KG1 (cell line): Measurements from ENCODE around the gene FAM72A.
"Not testable (repeated sequence)": the region's sequence is repeated elsewhere in the genome, so short reads cannot be mapped to it uniquely, and the experiment has no call there.

Source experiments
- DNase-seq: peaks from one replicate; lab custom pipeline; 2025; lab: John Stamatoyannopoulos, UW

Gene FAM72A

DNA sequence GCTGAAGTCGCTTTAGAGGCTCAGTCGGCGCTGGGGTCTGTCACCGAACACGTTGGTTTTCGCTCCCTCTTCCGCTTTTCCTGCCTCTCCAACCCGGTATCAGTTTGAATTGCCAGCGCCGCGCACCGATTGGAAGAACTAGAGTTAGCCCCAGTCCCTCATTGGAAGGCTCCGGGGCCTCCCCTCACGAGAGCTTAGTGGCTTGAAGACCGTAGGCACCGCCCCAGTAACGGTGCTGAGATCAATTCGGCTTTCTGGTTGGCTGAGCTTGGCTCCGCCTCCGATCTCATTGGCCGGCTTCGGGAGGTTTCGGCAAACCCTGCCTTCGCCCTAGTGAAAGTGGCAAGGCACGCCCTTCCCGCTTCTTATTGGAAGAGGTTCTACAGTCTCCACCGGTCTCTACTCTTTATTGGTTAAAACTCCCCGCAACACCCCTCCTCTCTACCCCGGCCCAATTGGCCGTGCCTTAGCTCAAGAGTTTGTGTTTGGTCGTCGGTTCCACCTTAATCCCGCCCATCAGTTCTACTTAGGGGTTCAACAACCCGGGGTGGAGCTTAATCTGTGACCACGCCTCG, at the start of gene FAM72A:
TSS of gene FAM72A (minus strand) at position 51 of the 575 bp plus-strand sequence. CDS start 814 bp downstream, outside the sequence.
- DNase-seq, result peak; percentile 91

DNA sequence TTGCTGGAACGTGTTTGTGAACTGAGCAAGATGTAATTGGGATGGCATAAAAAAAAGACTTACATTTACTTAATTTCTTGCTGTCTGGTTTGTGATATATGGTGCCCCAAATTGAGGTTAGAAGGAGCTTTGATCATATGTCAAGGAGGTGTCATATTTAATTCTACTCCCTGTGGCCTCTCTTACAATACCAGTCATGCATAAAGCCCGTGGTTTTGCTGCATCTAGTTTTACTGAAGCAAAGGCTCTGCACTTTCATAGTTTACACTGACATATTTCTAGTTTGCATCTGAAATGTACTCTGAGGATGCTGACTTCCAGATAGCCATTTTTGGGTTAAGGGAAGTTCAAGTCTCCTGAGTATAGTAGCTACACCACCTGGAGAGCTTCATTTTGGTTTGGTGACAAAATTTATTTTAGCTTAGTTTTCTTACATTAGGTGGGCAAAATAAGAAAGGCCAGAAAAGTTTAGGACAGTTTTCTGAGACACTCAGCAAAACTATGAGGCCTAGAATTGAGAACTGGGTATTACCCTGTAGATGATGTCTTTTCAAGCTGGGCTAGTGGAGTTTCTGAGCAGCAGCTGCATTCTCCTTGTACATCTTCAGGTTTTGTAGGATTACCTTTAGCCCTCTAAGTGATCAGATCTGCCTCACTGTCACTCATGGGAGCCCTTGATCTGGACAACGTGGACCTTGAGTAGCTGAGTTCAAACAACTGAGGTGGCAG, 48.5 kb upstream of the FAM72A start:
- not testable (repeated sequence) for DNase-seq

DNA sequence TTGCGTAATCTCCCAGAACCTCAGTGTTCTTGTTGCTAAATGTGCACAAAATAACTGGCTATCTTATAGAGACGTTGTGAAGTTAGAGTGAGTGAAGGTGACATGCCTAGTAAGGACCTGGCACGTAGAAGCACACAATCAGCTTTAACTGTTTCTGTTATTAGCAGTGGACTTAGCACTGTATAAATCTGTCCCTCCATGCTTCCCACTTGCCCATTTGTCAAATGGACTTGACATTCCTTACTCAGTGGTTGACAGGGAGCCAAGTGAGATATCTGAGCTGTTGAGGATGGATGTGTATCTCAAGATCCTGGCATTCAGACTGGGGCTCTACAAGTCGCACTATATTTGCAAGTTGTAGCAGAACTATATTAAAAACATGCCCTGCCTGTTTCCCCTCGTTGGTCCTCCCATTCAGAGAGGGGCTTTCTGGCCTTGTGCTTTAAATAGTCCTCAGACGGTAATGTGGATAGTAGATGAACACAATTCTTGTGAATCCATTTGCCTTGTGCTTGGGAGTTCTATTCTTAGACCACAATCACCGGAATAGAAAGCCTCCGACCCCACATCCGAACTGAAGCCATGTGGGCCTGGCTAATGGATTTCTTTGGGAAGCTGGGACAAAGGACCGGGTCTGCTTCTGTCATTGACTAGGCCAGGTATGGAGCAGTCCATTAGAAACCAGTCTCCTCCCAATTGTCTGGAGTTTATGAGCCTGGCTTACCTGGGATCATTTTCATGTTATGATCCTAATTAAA, 43.7 kb upstream of the FAM72A start:
- DNase-seq, result not testable (repeated sequence)

DNA sequence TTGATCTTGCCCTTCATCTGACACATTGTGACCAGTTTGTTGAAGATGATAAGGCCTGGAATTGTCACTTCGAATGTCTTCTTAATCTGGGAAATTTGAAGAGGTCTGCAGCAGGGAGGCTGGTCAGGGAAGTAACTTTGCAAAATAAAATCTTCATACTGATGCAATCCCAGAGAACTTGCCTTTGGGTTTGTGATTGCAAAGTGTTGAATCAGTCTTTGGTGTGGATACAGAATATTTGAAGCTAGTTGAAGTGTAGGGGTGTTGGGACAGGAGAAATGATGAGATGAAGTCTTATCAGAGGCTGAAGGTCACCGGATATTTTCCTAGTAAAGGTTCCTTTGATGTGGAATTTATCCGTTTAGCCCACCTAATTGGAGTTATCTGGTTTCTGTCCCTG, 42.8 kb upstream of the FAM72A start:
- DNase-seq, result not testable (repeated sequence)

DNA sequence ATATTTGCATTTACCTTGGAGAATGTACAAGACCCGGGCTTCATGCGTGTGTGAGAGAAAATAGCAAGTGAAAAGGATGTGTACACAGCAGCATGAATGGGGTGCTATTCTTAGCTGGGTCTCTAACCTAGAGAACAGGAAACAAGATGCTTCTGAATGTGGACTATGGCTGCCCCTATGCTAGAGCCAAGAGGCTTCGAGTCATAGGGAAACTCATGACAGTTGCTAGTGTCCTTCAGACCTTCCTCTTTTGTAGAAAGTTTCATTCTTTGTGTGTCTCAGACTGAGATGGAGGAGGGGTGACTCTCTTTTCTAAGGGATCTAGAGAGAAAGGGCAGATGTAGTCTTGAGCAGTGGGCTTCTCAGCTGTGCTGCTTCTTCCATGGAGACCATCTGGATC, 40.7 kb upstream of the FAM72A start:
- not testable (repeated sequence) for DNase-seq

DNA sequence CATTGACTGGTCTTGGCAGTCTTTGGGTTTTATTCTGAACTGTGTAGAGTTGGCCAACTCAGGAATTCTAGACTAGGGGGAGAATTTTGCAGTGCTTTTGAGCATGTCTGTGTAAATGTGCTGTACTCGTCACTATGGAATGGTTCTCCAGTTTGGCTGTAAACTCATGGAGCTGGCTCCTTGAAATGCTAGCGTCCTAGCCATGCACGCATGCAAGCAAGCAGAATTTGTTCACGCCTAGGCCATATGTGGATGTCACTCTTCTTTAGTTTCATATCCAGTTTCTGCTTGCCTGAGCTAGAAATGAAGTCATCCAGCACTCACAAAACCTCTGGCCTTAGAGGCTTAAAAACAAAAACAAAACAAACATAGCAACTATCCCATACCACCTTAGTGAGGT, 37.6 kb upstream of the FAM72A start:
- DNase-seq, result not testable (repeated sequence)

DNA sequence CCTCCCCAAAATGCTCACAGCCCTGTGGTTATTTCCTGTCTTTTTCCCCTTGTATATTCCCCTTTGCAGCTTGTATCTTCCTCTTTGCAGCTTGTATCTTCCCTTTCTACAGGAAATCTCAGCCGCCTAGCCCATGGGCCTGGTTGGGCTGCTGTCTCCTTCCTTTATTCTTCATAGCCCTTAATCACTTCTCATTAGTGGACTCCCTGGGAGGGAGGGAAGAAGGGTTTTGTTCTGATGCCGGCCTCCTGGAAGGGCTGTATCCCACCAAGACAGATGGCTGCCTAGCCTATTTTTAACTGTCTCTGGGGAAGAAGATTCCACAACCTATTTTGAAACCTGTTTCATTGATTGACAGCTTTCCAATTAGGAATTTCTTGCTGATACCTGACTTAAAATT, 32.6 kb upstream of the FAM72A start:
- not testable (repeated sequence) for DNase-seq

DNA sequence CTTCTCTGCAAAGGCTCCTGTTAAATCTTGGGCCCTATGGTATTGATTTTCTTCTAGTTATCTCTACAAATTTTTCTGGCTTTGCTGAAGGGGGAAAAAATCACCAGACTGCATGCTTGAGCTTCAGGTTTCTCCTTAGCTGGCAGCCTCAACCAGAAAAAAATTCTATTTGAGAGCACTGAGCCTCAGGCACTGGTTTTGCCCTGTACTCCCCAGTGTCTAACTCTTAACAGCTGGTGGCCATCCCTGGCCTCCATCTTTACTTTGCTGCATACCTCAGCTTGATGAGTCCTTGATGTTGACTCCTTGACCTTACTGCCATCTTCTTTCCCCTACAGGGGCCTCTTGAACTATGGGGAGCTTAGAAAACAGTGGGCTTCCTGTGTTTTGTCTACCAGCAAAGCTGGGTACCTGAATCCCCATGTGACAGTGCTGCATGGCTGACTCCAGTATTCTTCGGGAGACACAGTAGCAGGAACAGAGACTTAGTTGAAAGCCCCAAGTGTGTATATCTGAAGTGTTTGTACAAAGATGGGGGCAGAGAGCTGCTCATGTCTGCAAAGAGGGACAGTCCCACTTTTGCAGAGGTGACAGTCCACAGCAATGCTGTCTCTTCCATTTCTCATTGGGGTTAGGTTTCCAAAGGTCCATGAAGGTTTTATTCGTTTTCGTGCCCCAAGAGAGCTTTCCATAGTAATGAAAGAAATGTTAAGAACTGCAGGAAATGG, 31.7 kb upstream of the FAM72A start:
- DNase-seq, result not testable (repeated sequence)

DNA sequence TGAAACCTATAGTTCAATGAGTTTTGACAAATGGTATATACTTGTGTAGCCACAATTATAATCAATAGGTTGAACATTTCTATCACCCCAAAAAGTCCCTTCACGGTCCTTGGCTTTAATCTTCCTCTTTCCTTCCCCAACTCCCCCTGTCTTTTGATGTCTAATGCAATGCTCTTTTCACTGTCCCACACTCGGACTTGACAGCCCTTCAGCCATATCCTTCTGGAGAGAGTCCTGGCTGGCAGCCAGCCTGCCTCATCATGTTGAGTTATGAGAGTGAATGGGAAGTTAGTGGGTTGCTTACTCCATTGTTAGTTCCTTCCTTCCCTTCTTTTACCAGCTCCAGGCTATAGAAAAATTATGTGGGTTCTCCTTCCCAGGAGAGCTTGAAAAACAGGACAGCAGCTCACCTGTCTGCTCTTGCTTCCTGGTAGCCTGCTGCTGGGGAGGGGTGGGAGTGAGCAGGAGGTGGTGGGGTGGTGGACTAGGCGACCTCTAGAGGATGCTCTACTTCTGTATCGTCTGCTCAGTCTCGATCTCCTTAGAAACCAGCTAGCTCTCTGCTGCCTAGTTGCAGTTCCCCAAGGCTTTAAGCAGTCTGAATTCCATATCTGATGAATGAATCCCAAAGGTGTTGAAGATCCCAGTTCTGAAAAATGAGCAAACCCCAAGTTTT, 30.5 kb upstream of the FAM72A start:
- not testable (repeated sequence) for DNase-seq

DNA sequence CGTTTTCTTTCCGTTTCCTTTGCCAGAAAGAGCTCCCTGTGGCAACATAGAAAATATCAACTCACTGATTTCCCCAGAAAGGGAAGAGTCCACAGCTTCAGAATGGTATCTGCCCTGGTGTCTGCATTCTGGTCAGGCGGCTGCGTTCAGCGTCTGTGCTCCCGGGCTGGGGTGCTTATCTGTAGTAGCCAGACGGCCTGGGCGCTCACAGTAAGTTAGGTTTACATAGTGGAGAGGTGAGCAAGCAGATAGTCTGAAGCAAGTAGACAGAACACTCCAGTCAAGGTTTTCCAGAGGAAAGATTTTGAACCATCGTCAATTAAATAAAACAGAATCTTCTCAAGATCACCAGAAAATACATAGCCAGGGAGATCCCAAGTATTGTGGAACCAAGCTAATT, 29.4 kb upstream of the FAM72A start:
- DNase-seq, result not testable (repeated sequence)

DNA sequence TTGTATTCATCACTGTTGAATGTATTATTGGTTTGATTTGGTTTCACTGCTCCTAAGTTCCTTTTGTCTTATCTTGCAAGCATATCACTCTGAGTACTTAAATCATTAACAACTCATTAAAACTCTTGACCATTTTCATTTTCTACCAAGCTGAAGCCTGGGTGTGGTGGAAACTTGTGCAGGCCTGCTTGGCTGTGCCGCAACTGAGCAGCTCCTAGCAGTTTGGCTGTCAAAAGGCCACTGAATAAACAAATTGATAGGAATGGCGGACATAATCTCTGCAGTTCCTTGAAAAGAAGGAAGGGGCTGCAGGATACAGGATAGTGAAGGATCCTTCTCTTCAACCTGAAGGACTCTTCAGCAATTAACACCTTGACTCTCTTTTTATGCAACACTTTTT, 26.6 kb upstream of the FAM72A start:
- DNase-seq, result not testable (repeated sequence)

DNA sequence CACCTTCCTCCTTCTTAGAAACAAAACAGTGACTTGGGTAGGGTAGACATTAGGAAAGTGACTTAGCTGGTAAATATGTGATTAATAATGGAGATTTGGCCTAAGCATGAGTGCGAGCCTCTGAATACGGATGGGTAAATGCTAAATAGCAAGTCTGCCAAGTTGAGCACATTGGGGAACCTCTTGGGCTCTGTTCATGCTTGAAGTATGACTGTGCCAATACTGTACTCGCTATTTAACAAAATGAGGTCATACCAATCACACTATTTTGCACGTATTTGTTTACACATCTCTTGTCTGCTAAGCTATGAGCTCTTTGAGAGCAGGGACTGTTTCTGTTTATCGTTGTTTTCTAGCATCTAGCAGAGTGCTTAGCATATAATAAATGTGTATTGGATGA, 24.2 kb upstream of the FAM72A start:
- not testable (repeated sequence) for DNase-seq

DNA sequence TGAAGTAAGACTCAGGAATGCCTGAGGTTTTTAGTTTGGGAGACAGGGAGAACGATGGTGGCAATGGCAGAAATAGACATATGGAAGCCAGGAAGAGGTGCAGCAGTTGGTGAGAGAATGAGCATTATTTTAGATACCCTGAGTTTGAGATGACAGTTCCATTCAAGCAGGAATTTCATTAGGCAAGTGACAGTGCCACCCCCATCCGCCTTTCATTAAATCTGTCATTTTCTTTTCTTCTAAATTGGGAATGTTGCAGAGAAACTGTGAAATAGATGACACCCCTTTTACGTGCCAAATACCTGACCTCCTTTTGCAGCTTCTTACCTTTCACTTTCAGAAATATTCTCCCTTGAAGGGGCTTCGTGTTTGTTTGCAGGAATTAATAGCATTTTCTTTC, 22.7 kb upstream of the FAM72A start:
- not testable (repeated sequence) for DNase-seq

DNA sequence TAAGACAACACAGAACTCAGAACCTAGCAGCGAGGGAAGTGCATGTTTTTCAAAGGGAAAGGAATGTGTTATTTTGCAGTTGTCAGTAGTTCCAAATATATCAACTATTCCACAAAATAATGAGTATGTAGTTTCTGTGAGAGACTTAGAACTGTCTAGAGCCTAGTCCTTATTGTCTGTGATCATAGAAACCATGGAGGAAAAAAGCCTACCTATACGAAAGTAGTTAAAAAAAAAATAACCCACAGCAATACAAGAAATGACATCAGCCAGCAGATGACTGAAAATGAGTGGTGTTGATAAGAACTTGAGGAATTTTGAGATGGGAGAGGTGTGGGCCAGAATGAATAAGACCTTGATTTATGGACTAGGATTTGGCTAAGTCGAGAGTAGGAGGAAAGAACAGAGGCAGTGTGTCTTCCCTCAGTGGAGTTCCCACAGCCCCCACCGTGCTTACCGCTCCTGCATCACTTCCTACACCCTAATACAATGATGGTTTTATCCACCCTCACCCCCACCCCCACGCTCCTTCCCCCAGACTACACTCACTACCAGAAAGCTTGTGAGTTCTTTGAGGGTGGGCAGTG, 21.6 kb upstream of the FAM72A start:
- not testable (repeated sequence) for DNase-seq

DNA sequence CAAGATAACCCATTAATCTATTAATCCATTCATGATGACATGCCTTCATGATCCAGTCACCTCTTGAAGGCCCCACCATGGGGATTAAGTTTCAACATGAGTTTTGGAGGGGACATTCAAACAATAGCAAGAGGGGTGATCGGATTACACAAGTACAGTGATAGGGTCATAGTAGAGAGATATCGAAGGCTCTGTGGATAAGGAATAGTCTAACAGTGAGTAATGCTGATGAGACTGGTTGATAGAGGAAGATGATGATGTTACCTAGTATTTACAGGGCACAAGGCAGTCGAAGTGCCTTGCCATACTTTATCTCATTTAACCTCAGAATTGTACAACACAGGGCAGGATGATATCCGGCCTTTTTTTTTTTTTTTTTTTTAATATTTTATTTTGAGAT, 18.9 kb upstream of the FAM72A start:
- not testable (repeated sequence) for DNase-seq

DNA sequence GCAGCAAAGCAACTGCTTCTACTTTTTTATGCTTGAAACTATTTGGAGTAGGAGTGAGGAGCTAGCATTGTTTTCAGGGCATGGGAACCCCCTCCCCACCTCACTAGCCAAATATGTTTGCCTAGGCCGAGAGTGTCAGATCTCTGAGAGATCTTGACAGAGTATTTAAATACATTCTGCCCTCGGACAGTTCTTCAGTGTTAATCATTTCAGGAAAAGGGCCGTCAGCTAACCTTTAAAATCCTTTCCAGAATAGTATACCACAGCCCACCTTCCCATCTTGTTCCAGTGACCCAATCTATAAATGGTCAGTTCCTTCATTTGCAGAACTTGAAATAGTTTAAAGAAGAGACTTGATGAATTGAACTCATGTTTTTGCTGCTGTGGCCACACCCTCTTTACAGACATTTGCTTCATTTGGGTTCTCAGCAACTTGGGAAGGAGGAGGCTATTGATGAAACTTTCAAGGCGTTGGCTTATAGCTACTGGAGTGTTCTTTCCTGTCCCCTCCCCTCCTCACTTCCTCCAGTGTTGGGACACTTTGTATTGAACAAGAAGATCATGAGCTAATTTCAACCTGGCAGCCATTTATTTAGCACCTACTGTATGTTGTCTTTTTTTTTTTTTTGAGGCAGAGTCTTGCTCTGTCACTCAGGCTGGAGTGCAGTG, 17.8 kb upstream of the FAM72A start:
- not testable (repeated sequence) for DNase-seq

DNA sequence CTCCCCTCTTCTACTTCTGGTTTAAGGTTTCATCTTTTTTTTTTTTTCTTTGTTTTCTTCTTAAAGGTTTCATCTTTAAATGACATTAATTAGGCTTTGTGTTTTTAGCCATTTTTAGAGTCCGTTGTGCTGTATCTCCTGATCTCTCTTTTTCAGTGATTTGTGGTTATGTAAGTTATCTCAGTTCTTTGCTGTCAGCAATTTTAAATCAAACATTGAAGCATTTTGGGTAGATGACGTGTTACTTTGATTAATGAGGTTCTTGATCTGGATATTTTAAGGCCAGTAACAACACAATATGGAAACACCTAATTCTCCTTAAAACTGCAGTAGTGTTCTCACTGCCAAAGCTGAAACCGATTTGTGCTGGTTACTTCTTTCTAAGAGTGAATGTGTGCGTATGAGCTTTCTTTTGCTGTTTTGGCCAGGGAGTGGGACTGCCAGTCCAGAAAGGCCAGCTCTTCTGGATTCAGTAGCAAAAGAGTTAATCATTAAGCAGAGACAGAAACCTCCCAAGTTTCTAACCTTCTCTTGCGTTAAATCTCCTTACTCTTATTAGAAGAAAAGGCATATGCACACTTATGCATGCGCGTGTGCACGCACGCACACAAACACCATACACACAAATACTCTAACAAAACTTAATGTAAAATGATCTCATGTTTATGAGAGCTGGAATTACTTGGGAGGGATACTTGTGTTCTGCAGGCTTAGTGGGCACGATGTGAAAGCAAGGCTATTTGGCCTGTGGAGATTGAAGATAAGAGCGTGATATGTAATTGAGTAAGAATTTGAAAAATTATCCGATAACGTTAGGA, 17.1 kb upstream of the FAM72A start:
- not testable (repeated sequence) for DNase-seq

DNA sequence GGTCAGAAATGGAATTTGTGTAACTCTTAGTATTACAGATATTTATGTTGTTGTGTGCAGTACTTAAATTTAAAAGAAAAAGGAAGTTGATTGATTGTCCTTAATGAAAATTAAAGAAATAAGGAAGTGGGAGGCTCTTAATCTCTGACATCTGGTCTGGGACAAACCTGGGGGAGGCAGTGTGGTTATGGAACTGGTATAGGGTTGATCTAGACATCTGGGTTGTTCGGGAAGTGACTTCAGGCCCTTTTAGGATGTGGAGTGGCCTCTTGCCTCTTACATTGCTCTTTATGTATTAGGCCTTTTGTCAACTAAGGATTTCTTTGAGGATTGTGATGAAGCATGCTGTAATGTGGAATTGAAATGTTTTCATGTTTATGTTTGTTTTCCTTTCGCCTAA, 16.1 kb upstream of the FAM72A start:
- DNase-seq, result not testable (repeated sequence)

DNA sequence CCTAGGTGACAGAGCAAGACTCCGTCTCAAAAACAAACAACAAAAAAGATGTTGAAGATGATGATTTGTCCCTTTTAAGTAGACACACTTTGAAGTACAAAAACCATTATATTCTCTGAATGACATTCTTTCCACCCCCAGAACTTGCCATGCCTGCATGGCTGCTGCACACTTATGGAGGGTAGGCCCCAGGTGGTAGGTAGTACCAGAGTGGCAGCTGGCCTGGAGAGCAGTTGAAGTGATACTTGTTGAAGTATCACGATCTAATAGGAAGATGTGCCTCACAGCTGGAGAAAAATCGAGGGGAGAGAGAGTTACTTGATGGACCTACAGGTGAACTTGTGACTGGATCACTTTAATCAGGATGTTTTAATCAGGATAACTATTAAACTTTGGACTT, 15.6 kb upstream of the FAM72A start:
- not testable (repeated sequence) for DNase-seq
